ENCODE results near the gene CDSN.

Gene CDSN

DNA sequence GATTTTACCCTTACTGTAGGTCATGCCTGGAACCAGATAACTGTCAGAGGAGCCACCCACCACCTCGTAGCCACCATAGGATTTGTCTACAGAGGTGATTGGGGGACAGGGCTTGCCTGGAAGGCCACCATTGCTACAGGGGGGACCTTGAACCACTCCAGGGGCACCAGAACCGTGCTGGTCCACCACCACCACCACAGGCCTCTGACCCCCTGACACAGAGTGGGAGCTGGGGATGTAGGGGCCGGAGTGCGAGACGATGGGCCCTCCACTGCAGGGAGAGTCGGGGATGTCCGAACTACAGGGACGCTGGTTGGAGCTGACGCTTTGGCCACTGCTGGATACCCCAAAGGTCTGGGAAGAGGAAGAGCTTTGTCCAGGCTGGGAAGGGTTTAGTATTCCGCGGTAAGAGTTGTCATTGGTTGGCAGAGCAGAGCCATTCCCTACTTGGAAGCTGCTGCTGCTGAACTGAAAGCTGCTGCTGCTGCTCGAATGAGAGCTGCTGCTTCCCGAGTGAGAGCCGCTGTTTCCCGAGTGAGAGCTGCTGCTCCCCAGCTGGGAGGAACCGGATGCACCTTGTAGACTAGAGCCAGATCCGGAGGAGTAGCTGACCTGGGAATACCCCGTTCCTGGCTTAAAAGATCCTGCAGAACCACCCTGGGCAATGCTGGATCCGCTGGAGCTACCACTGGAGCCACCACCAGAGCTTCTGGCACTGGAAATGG is 3.4 kb downstream of the CDSN start:
- no peak for DNase-seq (ENCODE audit: low read depth)

DNA sequence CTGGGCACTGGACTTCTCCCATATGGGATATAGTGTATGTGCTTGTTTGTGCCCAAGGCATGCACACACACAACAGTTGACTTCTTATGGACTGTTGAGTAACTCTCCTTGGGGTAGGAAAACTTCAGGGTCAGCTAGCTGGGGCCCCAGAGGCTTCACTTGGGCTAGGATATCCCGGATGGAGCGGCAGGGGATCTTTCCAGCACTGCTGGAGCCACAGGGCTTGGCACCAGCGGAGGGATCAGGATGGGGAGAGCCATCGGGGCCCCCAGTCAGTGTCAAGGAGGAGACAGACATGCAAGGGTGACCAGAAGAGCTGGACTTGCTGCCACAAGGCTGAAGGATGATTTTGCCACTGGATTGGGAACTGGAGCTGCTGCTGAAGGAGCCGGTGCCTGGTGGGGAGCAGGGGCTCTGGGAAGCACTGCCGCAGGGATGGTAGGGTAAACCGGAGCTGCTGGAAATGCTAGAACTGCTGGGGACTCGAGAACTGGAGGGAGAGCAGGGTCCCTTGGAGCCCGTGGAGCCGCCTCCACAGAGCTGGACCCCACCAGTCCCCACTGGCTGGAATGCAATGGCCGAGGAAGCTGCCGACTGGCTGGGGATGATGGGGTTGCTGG is 4.2 kb downstream of the CDSN start:
- no peak for DNase-seq (ENCODE audit: low read depth)

DNA sequence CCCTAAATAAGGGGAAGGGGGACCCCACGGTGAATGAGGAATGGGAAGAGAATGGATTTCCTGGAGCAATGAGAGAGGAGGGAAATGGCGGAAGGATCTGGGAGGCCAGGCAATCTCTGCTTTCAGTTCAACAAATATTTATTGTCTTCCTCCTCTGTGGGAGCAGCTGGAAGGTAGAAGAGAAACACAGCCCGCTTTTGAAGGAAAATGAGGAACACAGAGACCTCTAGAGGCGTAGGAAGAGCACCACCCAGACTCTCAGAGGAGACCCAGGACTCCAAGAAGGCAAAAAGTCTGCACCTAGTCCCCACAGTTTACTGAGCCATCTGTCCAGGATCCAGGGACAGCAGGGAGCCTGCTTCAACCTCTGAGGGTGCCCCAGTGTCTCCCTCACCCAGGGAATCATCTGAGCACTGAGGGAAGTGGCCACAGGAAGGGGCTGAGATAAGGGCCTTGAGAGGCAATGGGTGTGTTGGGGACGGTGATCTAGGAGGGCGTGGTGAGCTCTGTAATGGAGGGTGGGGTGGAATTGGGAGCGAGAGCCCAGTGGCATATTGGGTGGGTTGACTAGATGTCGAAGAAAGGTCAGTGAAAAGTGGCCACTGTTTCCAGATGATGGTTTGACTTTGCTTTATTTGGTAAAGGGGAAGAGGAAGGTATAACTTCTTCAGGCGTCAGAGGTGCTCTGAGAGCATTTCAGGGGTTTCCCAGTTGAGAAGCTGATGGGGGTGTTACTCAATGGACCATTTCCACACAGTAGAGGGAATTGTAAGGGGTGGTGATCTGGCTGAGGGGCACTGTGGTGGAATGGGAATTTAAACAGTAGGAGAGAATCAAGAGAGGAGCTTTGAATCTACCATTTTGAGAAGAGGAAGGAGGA is 5.0 kb downstream of the CDSN start:
- DNase-seq (ENCODE audit: low read depth), result no peak

DNA sequence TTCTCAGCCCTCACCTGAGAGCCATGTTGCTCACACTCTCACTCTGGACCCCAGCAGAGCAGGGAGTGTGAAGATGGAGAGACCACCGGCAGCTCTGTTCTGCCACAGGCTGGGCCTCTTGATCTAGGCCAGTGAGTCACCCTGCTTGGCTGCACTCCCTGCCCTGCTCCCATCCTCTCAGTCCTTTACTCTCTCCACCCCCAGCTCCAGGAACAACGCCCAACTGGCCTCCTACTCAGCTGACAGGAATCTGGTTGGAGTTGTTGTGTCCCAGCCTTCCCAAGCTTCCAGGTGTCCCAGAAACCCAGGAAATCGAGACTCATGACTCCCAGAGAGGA is 5.7 kb downstream of the CDSN start, which contains the start of gene PSORS1C1:
Gene PSORS1C1, plus strand, starts transcription at position 260 of the 338 bp plus-strand sequence. CDS start 14,833 bp downstream, outside the sequence.
- DNase-seq (ENCODE audit: low read depth), result no peak

DNA sequence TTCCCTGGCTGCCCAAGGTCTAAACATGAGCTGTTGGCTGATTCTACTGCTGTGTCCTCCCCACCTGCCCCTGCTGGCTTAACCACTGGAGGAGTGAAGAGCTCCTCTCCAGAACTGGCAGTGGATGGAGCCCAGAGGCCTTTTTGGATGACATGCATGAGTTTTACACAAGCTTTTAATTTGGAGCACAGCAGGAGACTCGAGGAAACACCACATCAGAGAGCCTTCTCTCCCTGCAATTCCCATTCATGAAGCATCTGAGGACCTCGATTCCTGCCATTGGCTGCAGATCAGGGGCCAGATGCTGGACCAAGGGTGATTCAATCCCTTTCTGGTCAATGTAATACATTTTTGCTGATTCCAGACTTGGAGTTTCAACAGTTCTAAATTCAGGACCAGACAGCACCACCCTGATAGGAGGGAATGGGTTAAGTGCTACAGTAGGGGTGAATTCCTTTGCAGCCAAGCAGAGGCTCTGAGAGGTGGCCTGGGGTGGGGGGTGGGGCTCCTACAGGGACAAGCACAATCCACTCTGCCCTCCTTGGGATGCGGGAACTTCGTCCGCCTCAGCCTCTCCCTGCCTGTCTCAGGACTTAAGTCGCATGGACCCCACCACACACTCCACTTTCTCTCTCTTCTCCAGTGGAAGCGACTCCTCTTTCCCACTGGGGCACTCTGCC is 6.2 kb downstream of the CDSN start:
- no peak for DNase-seq (ENCODE audit: low read depth)

DNA sequence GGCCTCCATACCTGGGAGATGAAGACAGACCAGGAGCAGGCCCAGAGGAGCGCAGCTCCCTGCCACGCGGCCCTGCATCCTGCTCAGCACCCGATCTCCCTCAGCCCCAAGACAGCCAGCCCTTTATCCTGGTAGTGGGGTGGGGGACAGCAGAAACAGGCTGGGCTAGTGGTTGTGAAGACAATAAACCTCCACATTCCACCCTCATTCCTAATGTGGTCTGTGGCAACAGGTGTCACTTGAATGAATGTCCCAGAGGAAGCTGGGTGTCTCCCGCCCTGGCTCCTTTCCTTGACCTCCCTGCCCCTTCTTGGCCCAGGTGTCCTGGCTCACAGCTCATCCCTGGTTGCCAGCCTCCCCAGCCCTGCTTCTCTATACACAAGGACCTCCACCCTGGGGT is 7.8 kb downstream of the CDSN start, which contains the start of gene C6orf15:
Gene C6orf15, minus strand, starts transcription at position 98 of the 400 bp plus-strand sequence. Its CDS starts 20 bp downstream, at position 78.
- no peak for DNase-seq (ENCODE audit: low read depth)

DNA sequence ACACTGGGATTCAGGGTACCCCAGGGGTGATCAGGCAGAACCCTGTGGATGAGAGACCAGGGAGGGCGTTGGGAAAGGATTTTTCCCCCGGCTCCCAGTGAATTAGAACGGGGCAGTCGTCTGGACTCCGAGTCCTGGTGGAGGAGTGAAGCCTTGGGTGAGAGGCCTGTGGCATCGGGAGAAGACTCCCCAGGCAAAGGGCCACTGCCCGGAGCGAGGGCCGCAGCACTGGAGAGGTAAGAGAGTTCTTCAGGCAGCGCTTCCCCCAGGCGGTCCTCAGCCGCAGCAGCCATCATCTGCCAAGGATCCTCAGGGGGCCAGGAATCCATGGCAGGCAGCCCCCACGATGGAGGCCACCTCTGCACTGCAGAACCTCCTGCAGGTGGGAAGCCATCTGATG is 8.5 kb downstream of the CDSN start:
- no peak for DNase-seq (ENCODE audit: low read depth)

DNA sequence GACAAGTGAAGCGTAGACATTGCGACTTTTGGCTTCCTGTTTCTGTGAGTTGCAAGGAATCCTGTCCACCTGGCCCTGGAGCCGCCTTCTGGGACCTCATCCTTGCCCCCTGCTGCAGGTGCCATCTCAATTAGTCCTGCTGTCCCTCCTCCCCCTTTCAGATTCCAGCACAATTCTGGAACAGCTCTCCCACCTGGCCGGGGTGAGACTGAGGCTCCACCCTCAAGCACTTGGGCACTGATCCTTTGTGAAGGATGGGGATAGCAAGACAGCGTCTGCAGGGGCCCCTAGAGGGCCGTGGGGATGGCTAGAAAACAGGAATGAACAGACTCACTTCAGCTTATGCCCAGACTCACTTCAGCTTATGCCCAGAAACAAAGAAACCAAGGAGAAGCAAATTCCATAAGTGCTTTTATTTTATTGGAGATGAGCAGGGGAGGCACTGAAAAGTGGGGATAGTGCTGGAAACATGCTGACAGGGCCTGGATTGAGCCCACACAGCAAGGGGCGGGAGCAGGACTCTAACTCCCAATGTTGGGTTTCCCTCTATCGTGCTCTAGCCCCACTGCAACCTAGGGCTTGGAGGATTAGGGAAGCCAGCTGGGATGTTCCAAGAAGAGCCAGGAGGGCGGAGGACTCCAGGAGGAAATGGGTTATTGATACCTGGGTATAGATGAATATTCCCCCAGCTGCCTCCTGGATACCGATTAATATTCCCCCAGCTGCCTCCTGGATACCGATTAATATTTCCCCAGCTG is 9.2 kb downstream of the CDSN start:
- no peak for DNase-seq (ENCODE audit: low read depth)

DNA sequence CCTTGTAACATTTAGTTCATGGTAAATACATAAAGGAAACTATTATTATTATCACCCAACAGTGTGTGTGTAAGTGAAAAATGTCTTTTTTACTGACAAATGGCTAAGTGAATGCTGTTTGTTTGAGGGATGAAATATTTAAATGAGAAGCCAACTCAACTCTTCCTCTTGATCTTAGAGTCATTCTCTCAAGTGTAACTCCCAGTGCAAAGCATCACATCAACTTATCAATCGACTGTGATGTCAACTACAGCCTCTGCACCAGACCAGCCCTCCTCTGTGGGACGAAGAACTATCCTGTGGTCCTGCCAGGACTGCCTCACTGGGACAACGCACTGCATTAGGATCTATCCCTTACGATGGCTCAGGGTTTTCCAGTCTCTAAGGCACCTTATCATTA is 13.2 kb downstream of the CDSN start:
- no peak for DNase-seq (ENCODE audit: low read depth)

DNA sequence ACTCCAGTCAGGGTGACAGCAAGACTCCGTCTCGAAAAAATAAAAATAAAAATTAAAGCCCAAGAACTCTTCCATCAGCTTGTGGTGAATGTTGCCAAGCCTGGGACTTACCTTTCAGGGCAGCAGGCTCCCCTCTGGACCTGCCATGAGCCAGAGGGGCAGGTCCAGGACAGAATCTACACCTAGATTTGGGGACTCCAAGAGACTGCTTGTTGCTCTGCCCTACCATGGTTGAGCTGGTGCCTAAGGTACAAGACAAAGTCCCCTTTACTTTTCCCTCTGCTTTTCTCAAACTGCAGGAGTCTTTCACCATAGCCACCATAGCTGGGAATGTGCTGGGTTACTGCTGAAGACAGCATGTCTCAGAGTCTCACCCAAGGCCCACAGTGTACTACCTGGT is 17.1 kb downstream of the CDSN start:
- no peak for DNase-seq (ENCODE audit: low read depth)

DNA sequence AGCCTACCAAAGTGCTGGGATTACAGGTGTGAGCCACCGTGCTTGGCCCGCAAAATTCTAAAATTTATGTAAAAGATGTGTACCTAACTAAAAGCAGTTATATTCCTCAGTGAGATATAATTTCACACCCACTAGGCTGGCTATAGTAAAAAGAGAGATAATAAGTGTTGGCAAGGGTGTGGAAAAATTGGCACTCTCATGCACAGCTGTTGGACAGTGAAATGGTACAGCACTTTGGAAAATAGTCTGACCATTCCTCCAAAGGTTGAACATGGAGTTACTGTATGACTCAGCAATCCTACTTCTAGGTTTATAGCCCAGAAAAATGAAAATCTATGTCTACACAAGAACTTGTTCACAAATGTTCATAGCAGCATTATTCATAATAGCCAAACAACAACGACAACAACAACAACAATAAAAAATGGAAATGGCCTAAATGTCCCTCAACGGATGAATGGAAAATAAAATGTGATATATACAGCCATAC is 21.8 kb downstream of the CDSN start:
- DNase-seq (ENCODE audit: low read depth), result no peak

DNA sequence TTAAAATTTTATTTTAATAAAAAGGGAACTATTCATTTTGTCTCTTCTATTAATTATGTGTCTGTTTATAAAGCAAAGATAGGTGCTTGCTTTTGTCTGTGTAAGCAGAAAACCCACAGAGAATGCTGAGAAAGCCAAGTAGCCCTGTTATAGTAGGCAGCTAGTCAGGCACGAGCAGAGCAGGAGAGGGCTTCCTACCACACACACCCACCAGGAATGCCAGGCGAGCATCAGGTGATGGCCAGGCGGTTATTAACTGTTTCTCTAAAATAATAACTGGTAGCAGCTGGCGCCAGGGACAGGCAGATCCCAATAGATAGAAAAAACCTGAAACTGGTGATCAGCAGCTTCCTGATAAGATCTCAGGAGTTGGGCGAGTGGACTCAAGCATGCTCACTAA is 23.6 kb downstream of the CDSN start:
- DNase-seq (ENCODE audit: low read depth), result no peak

DNA sequence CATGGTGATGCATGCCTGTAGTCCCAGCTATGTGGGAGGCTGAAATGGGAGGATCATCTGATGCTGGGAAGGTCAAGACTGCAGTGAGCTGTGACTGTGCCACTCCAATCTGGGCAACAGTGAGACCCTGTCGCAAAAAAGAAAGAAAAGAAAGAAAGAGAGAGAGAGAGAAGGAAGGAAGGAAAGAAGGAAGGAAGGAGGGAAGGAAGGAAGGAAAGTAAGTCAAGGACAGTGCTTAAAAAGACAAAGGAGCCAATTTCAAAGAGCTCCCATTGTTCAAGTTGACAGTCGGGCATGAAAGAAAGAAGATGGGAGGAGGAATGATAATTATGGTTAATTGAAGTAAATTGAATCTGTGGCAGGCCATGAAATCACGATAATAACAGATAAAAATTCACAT is 24.0 kb downstream of the CDSN start:
- no peak for DNase-seq (ENCODE audit: low read depth)

DNA sequence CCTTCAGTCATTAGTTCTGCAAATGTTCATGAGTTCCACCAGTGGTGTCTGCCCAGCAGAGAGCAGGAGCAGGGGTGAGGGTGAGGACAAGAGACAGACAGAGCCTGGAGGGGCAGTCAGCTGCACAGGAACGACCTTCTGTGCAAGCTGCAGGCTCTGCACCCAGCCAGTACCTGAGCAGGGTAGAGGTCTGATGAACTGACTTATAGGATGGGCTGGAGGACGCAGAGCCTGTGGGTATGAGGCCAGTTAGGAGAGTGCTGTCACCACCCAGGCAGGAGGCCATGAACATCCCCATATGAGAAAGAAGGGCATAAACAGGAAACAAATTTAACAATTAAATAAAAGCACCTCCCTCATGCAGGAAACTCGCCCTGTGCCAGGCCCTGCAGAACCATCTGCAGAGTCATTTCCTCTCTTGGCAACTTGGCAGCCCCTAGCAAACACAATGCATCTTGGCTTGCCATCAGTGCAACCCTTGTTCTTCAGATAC is 25.8 kb downstream of the CDSN start:
- peak; percentile 8 for DNase-seq (ENCODE audit: low read depth)

DNA sequence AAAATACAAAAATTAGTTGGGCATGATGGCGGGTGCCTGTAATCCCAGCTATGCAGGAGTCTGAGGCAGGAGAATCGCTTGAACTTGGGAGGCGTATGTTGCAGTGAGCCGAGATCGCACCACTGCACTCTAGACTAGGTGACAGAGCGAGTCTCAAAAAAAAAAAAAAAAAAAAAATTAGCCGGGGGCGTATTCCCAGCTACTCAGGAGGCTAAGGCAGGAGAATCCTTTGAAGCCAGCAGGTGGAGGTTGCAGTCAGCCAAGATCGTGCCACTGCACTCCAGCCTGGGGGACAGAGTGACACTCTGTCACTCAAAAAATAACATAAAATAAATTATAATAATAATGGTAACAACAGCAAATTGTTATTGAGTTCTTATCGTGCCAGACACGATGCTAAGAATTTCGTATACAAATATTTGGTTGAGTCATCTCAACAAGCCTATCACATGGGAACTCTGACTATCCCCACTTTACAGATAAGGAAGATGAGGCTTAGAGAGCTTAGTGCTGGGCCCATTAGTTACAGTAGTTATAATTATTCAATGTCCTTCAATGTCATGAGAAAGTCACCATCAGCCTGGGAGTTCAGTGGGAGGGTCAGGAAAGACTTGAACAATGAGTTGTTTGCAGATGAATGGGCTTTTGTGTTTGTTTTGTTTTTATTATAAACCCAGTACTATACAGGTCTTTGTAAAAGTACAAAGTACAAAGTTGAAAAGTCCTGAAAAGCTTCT is 27.3 kb downstream of the CDSN start:
- DNase-seq (ENCODE audit: low read depth), result no peak

DNA sequence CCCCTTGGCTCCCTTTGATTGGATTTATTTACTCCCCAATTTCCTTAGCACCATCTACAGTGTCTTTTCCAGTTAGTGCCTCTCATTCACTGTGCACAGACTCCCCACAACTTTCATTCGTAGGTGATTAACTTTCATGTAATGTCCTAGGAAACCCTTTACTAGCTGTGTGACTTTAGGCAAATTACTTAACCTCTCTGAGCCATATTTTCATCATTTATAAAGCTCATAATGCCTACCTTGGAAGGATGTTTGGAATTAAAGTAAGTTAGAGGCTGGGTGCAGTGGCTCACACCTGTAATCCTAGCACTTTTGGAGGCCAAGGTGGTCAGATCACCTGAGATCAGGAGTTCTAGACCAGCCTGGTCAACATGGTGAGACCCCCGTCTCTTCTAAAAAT is 28.0 kb downstream of the CDSN start:
- DNase-seq (ENCODE audit: low read depth), result no peak

DNA sequence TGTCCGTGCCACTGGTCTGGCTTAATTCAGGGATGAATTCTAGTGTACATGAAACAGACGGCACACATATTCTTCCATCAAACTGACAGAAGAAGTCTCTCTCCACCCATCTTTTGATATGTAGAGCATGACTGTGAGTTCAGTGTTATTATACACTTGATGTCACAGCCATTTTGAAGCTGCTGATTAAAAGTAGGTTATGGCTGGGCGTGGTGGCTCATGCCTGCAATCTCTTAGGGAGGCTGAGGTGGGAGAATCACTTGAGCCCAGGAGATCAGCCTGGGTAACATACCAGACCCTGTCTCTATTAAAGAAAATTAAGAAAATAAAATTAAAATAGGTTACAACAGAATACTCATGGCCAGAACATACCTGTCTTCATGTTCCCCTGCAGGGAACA is 28.6 kb downstream of the CDSN start:
- DNase-seq (ENCODE audit: low read depth), result no peak

DNA sequence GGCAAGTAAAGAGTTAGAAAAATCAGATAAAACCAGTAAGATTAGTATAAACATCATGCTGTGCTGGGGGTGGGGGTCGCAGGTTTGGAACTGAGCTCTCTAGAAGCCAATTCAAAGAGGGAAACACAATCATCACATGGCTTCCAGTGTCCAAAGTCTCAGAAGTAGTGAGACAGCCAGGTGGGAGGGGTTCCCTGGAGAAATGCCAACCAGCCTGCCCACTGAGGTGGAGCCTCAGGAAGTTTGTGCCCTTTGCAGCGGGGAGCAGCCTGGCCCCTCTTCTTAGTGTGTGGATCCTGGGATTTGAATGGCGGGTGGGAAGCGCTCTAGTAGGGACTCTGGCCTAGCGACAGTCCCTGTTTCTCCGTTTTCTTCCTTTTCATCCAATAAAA is 29.3 kb downstream of the CDSN start:
- DNase-seq (ENCODE audit: low read depth), result no peak

DNA sequence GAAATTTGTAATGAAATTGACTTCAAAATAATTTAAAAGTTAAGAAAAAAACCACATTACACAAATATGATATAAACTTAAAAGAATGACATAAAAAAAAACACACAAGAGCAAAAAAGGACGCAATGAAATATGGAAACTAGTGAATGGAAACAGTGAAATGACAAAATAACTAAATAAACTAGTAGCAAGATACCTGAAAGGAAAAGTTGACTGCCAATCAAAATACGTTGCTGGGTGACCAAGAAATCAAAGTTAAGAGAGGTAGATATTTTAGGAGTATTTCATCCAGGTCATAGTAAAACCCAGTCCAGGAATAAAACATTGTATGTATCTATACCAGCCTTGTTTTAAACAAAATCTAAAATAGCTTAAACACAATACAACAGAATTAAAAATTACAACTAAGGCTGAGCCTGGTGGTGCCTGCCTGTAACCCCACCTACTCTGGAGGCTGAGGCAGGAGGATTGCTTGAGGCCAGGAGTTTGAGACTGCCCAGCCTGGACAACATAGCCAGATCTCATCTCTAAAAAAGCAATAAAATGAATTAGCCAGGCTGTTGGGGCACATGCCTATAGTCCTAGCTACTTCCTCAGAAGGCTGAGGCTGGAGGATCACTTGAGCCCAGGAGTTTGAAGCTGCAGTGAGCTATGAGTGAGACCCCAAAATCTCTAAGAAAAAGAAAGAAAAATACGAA is 29.8 kb downstream of the CDSN start:
- no peak for DNase-seq (ENCODE audit: low read depth)
